Common myeloid progenitor, CD34-positive (primary cell): ENCODE data around the gene WDR70.

Experiments
- CTCF ChIA-PET: fragments of 350-600 bp; sonication (Branson Sonifier 250); formaldehyde crosslinking; loops from one replicate; lab custom pipeline; 2021; ENCODE audit warnings: antibody characterized with exemption; lab: Charles Lee
- POLR2A ChIA-PET: fragments of 350-600 bp; sonication (Branson Sonifier 250); formaldehyde crosslinking; loops from one replicate; lab custom pipeline; 2021; ENCODE audit warnings: antibody characterized with exemption; lab: Charles Lee
- DNase-seq, 3 donors: peaks; one replicate each; pipeline versions ENCODE4 v3.0.0 to v3.0.0-alpha.2; 2013
- H3K27ac ChIP-seq, 2 experiments: 1 replicate in 1 of 2; 2 replicates in 1 of 2; pipeline ENCODE4 v1.7.0; 2013; ENCODE audit warnings: inconsistent platforms in 2 of 2, low read length in 2 of 2, mild to moderate bottlenecking in 2 of 2, low read depth in 1 of 2, moderate library complexity in 1 of 2; ENCODE audit not compliant: severe bottlenecking in 2 of 2, insufficient read depth in 1 of 2, poor library complexity in 1 of 2
- H3K27me3 ChIP-seq, 5 experiments: replicated peaks in 2 of 5; 1 replicate in 3 of 5; 2 replicates in 2 of 5; pipeline versions ENCODE4 v1.6.1 to v1.7.0; 2013; ENCODE audit warnings: low read length in 4 of 5, mild to moderate bottlenecking in 2 of 5, moderate library complexity in 2 of 5, inconsistent platforms in 1 of 5; ENCODE audit not compliant: insufficient read depth in 5 of 5, control insufficient read depth in 4 of 5
- H3K36me3 ChIP-seq, 4 experiments: 1 replicate in 2 of 4; 2 replicates in 2 of 4; pipeline versions ENCODE4 v1.6.1 to v1.7.0; 2013; ENCODE audit warnings: low read length in 3 of 4, control low read depth in 1 of 4, mild to moderate bottlenecking in 1 of 4; ENCODE audit not compliant: control insufficient read depth in 4 of 4, insufficient read depth in 4 of 4
- H3K4me1 ChIP-seq, 4 experiments: 1 replicate in 3 of 4; 2 replicates in 1 of 4; pipeline versions ENCODE4 v1.6.1 to v1.7.1; 2013; ENCODE audit warnings: low read length in 3 of 4, mild to moderate bottlenecking in 3 of 4, control low read depth in 1 of 4, inconsistent platforms in 1 of 4, moderate library complexity in 1 of 4; ENCODE audit not compliant: control insufficient read depth in 4 of 4, insufficient read depth in 4 of 4; ENCODE audit errors: control extremely low read depth in 1 of 4
- H3K4me3 ChIP-seq, 7 experiments: 1 replicate in 4 of 7; 2 replicates in 3 of 7; pipeline versions ENCODE4 v1.5.1 to v1.7.0; 2013; ENCODE audit warnings: mild to moderate bottlenecking in 7 of 7, low read length in 6 of 7, moderate library complexity in 6 of 7, inconsistent platforms in 2 of 7, low read depth in 2 of 7, control low read depth in 1 of 7; ENCODE audit not compliant: insufficient read depth in 4 of 7, control insufficient read depth in 1 of 7; ENCODE audit errors: extremely low read depth in 1 of 7
- H3K9me3 ChIP-seq, 5 experiments: 1 replicate in 4 of 5; 2 replicates in 1 of 5; pipeline versions ENCODE4 v1.6.1 to v1.7.1; 2013; ENCODE audit warnings: low read length in 4 of 5, mild to moderate bottlenecking in 2 of 5, inconsistent platforms in 1 of 5, low read depth in 1 of 5, moderate library complexity in 1 of 5; ENCODE audit not compliant: control insufficient read depth in 4 of 5, insufficient read depth in 2 of 5; ENCODE audit errors: control extremely low read depth in 1 of 5
- WGBS: methylation state at CpG from one replicate; pipeline ENCODE4 v1.1.5; 2013; ENCODE audit not compliant: insufficient coverage; 5-methylcytosine and 5-hydroxymethylcytosine counted together

WDR70 gene

GRCh38 chr5:37565062-37565670 lies 186.0 kb downstream of the WDR70 start:
- Histone ChIP-seq H3K27me3 (no peaks in the 10 kb centered on the region), H3K27ac (no peak overlapping the region), H3K36me3 (no peaks in the 10 kb centered on the region), H3K9me3 (no peaks in the 10 kb centered on the region), H3K4me1 (peaks cover 0 to 2% (median 0%) of the 10 kb centered on the region in 4 experiments), H3K4me3 (no peak overlapping the region)
- DNase-seq: no peak
- no CpG with 5 or more reads among the region's 2 CpGs for WGBS
- CTCF ChIA-PET: interaction anchor here (0.8 to 1.3 kb wide), 2 partner anchors 9 to 11 kb away, joined by 3 to 5 read pairs; no protein-coding TSS in a partner anchor
- POLR2A ChIA-PET: interaction anchor here (0.7 kb wide), 1 partner anchor 47 kb away, joined by 3 read pairs; no protein-coding TSS in a partner anchor

DNA sequence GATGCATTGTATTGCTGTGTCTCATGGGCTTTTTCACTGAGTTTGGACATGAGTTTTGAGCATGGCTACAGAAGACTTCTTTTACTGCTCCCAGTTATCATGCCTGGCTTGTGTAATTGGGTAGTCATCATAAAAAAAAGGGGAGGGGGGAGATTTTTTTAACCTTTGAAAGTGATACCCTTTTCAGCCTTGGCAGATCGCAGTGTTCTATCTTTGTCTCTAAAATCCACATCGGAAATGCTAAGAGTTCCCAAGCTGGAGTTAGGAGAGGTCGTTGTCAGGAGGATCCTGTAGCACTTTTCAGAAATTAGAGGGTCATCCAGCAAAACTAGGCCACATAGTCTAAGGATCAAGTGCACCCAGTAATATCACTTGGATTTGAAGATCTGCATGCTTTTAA lies 188.4 kb downstream of the WDR70 start:
- DNase-seq: no peak
- no peak overlapping the region for H3K27ac ChIP-seq
- POLR2A ChIA-PET: no interaction called here
- no peaks in the 10 kb centered on the region for H3K9me3 ChIP-seq
- no peaks in the 10 kb centered on the region for H3K27me3 ChIP-seq
- no peaks in the 10 kb centered on the region for H3K36me3 ChIP-seq
- 92% methylated on average over 3 of the region's 3 CpGs for WGBS
- H3K4me1 ChIP-seq: peaks cover 0 to 2% (median 0%) of the 10 kb centered on the region in 4 experiments
- CTCF ChIA-PET: no interaction called here
- H3K4me3 ChIP-seq: no peak overlapping the region

DNA sequence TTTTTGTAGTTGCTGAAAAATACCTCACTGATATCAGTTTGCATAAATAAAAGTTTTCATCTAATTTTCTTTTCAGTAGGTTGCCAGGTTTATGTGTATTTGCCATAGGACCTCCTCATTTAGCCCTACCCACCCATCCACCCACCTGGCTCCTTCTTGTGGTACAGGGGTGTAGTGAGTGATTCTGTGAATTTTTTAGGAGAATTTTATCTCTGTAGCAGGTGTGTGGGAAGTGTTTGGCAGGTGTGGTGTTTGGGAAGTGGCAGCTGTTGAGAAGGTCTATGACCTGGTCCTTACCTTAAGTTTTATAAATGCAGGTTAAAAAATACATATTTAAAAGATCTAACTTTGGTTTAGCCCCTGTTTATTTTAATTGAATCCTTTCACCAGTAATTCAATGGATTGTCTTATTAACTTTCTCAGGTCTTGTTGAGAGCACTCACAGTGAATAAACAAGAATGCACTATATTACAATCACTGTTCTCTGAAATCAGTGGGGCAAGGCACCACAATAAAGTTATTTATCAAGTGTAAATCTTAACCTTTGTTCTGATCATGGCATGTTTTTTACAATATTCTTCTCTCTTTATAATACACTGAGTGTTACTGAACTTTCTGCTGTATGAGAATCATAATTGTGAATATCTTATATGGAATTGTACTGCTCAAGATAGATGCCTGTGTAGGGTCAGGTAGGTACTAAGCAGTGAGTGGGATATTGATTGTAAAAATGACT lies 189.1 kb downstream of the WDR70 start:
- Histone ChIP-seq H3K9me3 (no peaks in the 10 kb centered on the region), H3K27ac (no peak overlapping the region), H3K27me3 (no peaks in the 10 kb centered on the region), H3K4me1 (peaks cover 0 to 2% (median 0%) of the 10 kb centered on the region in 4 experiments), H3K36me3 (no peaks in the 10 kb centered on the region), H3K4me3 (no peak overlapping the region)
- no peak for DNase-seq
- CTCF ChIA-PET: interaction anchor here (1.0 to 1.2 kb wide), 2 partner anchors 12 to 14 kb away, joined by 3 to 4 read pairs; no protein-coding TSS in a partner anchor
- POLR2A ChIA-PET: no interaction called here

DNA sequence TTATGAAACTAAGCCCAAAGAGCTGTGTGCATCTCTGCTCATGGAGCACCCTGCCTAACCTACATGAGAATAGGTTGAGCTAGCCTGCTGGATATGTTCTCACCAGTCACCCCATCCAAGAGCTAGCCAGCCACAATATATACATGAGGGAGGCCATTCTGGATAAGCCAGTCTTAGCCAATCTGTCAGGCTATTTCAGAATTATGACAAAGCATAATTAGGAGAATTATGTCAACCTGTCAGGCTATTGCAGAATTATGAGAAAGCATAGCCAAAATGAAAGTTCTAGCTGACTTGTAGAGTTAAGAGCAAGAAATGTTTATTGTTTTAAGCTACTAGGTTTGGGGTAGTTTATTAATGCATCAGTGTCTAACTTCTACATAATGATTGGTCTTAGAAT lies 189.8 kb downstream of the WDR70 start:
- POLR2A ChIA-PET: no interaction called here
- Histone ChIP-seq H3K9me3 (no peaks in the 10 kb centered on the region), H3K4me1 (peaks cover 0 to 2% (median 0%) of the 10 kb centered on the region in 4 experiments), H3K36me3 (no peaks in the 10 kb centered on the region), H3K27ac (no peak overlapping the region), H3K4me3 (no peak overlapping the region), H3K27me3 (no peaks in the 10 kb centered on the region)
- CTCF ChIA-PET: interaction anchor here (0.6 to 1.2 kb wide), 4 partner anchors 8 to 156 kb away, joined by 3 to 4 read pairs (median 4); no protein-coding TSS in a partner anchor
- no peak for DNase-seq

GRCh38 chr5:37569466-37569865 lies 190.3 kb downstream of the WDR70 start:
- Histone ChIP-seq H3K4me3 (no peak overlapping the region), H3K27me3 (no peaks in the 10 kb centered on the region), H3K36me3 (no peaks in the 10 kb centered on the region), H3K27ac (no peak overlapping the region), H3K4me1 (peaks cover 0 to 2% (median 0%) of the 10 kb centered on the region in 4 experiments), H3K9me3 (no peaks in the 10 kb centered on the region)
- no CpG with 5 or more reads among the region's 2 CpGs for WGBS
- DNase-seq: no peak
- ChIA-PET CTCF (interaction anchor here (0.9 to 1.2 kb wide), 3 partner anchors 14 to 156 kb away, joined by 3 to 4 read pairs (median 4); no protein-coding TSS in a partner anchor), POLR2A (no interaction called here)

- WGBS: 100% methylated on average over 1 of the region's 1 CpG
- no peaks in the 10 kb centered on the region for H3K27me3 ChIP-seq
- no peaks in the 10 kb centered on the region for H3K36me3 ChIP-seq
- H3K4me3 ChIP-seq: no peak overlapping the region
- H3K4me1 ChIP-seq: peaks cover 2 to 5% (median 2%) of the 10 kb centered on the region in 4 experiments
- DNase-seq: no peak
- CTCF ChIA-PET: interaction anchor here (1.3 kb wide), 1 partner anchor 9 kb away, joined by 4 read pairs; no protein-coding TSS in a partner anchor
- H3K9me3 ChIP-seq: no peaks in the 10 kb centered on the region
- no peak overlapping the region for H3K27ac ChIP-seq
- POLR2A ChIA-PET: no interaction called here
Observed at GRCh38 chr5:37570597-37570996, 191.5 kb downstream of the WDR70 start.

DNA sequence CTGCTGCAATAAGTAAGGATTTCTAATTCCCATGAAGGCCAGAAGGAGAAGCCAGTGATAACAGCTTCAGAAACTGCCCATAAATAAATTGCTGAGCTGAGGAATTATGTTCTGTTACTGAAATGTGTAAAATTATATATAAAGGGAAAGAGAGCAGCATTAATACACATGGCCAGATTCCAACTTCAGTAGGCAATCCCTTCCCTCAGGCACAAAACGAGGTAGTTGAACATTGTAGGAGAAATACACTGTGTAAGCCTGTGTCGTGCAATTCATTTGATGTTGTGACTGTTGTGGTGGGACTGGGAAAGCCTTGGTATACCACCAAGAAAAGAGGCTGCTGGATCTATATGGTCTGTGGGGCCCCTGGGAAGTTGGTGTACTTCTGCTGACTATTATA lies 192.9 kb downstream of the WDR70 start:
- 95% methylated on average over 2 of the region's 2 CpGs for WGBS
- no peak for DNase-seq

More for the DNA sequence above, 192.9 kb downstream of the WDR70 start:
- Histone ChIP-seq H3K4me3 (no peak overlapping the region), H3K27ac (no peak overlapping the region), H3K36me3 (no peaks in the 10 kb centered on the region), H3K27me3 (no peaks in the 10 kb centered on the region), H3K4me1 (peaks cover 12 to 17% (median 14%) of the 10 kb centered on the region in 4 experiments), H3K9me3 (no peaks in the 10 kb centered on the region)
- ChIA-PET POLR2A (no interaction called here), CTCF (no interaction called here)
